Raji (cell line): ENCODE data around the gene RELN.

Experiments
- POLR2A ChIP-seq: IDR thresholded peaks from 2 replicates; pipeline ENCODE4 v1.6.1; 2011; ENCODE audit warnings: low read depth, low read length, control low read depth; ENCODE audit not compliant: insufficient read depth

Gene RELN

GRCh38 chr7:103902917-103903316 lies 86.5 kb downstream of the RELN start:
- no peak for TF ChIP-seq POLR2A

- TF ChIP-seq POLR2A, result no peak
These were observed 94.5 kb downstream of the RELN start for GRCh38 chr7:103894656-103895596.

GRCh38 chr7:103893350-103893749 lies 96.1 kb downstream of the RELN start:
- no peak for TF ChIP-seq POLR2A

- TF ChIP-seq POLR2A, result no peak
These were observed 100.0 kb downstream of the RELN start for GRCh38 chr7:103889451-103889850.

- no peak for TF ChIP-seq POLR2A
These were observed 100.8 kb downstream of the RELN start for GRCh38 chr7:103888603-103889153.

GRCh38 chr7:103887853-103888602 lies 101.4 kb downstream of the RELN start:
- TF ChIP-seq POLR2A, result no peak

- no peak for TF ChIP-seq POLR2A
These were observed 102.4 kb downstream of the RELN start for GRCh38 chr7:103887050-103887449.

- TF ChIP-seq POLR2A, result no peak
These were observed 109.4 kb downstream of the RELN start for GRCh38 chr7:103879928-103880600.

- no peak for TF ChIP-seq POLR2A
These were observed 110.0 kb downstream of the RELN start for GRCh38 chr7:103879411-103879810.

- TF ChIP-seq POLR2A, result no peak
These were observed 111.9 kb downstream of the RELN start for GRCh38 chr7:103877565-103877964.

- TF ChIP-seq POLR2A, result no peak
These were observed 113.7 kb downstream of the RELN start for GRCh38 chr7:103875718-103876117.

- TF ChIP-seq POLR2A, result no peak
These were observed 118.0 kb downstream of the RELN start for GRCh38 chr7:103871473-103871872.

- TF ChIP-seq POLR2A, result no peak
These were observed 118.8 kb downstream of the RELN start for GRCh38 chr7:103870664-103871063.

- TF ChIP-seq POLR2A, result no peak
These were observed 121.6 kb downstream of the RELN start for GRCh38 chr7:103867874-103868273.

- no peak for TF ChIP-seq POLR2A
These were observed 122.5 kb downstream of the RELN start for GRCh38 chr7:103866919-103867318.
